Measurements from ENCODE around the gene G0S2.

Gene G0S2

DNA sequence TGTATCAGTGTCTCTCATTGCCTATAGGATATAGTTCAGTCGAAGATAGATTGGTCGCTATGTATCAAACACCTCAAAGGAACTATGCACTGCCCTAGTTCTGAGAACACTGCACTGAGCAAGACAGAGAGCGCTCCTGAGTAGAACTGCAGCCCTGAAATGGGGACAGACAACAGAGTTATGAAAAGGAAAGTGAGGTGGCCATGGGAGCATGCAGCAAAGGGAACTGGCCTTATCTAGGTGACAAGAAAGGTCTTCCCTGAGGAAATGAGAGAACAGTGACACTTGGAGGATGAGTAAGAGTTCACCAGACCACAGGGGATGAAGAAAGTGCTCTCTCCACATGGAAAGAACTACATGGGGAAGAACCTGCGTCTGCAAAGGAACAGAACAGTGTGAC, 7.5 kb upstream of the G0S2 start:
- H3K27me3 ChIP-seq (ENCODE audit: insufficient read depth, low read length) = peaks cover 31% of the 10 kb centered on the region
- no peaks in the 10 kb centered on the region for H3K4me1 ChIP-seq (ENCODE audit: insufficient read depth, low read length)
- H3K27ac ChIP-seq (ENCODE audit: low read length) = no peak overlapping the region
- H3K9me3 ChIP-seq (ENCODE audit: insufficient read depth, low read depth, low read length) = no peaks in the 10 kb centered on the region
- no peaks in the 10 kb centered on the region for H3K36me3 ChIP-seq (ENCODE audit: insufficient read depth, low read depth, low read length)
- H3K9ac ChIP-seq (ENCODE audit: low read depth, low read length) = no peak overlapping the region
- no peak overlapping the region for H3K4me3 ChIP-seq (ENCODE audit: low read length)

DNA sequence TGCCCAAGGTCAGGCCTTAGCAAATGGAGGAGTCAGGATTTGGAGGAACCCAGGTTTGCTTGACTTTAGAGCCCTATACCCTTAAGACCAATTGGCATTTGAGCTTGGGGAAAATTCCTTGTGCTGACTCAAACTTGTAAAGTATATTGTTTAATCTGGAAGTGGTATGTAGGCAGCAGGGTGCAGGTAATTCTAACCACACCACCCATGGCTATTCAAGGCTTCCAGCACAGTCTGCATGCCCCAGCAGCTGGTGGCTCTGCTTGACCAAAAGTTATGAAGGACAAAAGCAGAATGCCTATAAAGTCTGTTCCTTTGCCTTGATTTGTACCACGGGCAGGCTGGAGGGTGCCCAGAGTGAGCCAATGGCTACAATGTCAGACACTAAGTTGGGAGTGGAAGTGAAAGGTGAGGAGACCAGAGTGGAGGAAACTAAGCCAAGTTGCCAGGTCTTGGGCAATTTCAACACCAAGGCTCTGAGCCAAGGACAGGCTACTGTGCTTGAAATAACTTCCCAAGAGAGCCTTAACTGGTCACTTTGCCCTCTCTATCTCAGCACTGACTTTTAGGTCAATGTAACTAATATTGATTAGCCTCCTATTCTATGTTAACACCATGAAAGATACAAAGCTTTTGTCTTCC, 4.7 kb upstream of the G0S2 start:
- no peak overlapping the region for H3K4me3 ChIP-seq (ENCODE audit: low read length)
- no peaks in the 10 kb centered on the region for H3K36me3 ChIP-seq (ENCODE audit: insufficient read depth, low read depth, low read length)
- H3K9ac ChIP-seq (ENCODE audit: low read depth, low read length) = no peak overlapping the region
- H3K27ac ChIP-seq (ENCODE audit: low read length) = no peak overlapping the region
- H3K4me1 ChIP-seq (ENCODE audit: insufficient read depth, low read length) = no peaks in the 10 kb centered on the region; the same call in 1 of the 2 replicates
- peaks cover 60% of the 10 kb centered on the region for H3K27me3 ChIP-seq (ENCODE audit: insufficient read depth, low read length)
- H3K9me3 ChIP-seq (ENCODE audit: insufficient read depth, low read depth, low read length) = no peaks in the 10 kb centered on the region

DNA sequence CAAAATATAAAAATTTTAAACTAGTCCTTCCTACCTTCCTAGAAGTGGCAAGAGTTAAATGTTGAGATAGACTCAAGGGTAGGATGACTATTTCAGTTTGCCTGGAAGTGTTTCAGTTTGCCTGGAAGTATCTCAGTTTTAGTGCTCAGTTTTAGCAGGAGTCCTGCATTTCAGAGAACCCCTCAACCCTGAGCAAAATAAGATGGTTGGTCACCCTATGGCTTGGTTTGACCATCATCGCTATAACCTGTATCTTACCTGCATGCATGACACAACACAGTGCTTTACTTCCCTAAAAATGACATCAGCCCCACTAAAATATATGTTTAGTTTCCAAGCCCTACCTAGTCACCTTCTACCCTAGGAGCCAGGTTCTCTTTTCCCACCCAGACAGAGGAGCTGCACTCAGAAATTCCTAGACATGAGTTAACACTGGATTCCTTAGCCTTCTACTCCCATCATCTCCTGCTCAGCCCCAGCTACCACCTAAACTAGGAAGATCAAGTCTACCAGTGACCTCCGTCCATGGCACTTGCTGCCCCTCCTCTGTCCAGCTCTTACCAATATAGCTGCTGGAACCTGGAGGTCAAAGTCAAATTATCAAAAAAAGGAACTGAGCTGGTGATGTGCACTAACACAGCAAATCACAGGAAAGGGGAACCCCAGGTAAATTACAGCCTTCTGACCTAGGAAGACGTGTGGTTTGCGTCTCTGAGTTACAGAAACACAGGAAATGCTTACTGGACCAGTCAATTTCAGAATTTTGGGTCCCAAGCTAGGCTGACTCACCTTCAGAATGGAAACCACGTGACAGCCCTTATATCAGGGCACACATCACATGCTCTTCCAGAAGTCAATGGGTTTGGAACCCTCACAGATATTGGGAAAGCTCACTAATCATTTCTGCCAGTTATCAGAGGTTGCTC, 2.2 kb upstream of the G0S2 start:
- Histone ChIP-seq H3K27me3 (ENCODE audit: insufficient read depth, low read length) (peaks cover 79% of the 10 kb centered on the region), H3K9ac (ENCODE audit: low read depth, low read length) (no peak overlapping the region), H3K4me1 (ENCODE audit: insufficient read depth, low read length) (peaks cover 2% of the 10 kb centered on the region; the same call in 1 of the 2 replicates), H3K4me3 (ENCODE audit: low read length) (no peak overlapping the region), H3K27ac (ENCODE audit: low read length) (no peak overlapping the region), H3K9me3 (ENCODE audit: insufficient read depth, low read depth, low read length) (no peaks in the 10 kb centered on the region), H3K36me3 (ENCODE audit: insufficient read depth, low read depth, low read length) (no peaks in the 10 kb centered on the region)

DNA sequence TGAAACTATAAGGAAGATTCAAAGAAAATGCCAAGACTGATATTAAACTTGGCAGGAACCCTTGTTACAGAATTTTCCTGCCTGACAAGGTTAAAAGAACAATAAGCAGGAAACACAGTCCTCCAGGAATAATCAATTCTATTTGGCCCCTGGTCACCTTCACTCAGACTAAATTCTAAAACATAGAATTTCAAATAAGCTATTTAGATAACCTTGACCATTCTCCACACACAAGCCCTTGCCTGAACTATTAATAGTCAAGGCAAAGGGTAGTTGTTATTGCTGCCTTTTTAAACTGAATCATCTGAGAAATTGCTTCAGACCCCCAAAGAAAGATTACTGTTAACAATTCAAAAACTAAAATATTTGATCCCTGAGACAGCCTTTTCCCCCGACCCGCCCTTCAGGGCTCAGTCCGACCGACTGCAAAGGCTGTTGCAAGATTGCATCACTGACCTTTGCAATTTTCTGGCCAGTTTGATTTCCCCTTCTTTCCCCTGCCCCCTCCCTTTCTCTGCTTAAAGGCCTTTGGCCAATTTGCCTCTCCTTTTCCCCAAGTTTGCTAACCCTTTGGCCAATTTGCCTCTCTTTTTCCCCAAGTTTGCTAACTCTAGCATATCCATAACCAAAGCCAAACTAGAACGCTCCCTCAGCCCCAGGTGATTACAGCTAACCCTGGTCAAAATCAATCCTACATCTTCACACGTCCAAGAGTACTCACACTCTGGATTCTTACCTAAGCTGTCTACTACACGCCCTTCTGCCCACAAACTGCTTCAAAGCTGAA, 1.4 kb upstream of the G0S2 start:
- H3K27ac ChIP-seq (ENCODE audit: low read length) = no peak overlapping the region
- no peak overlapping the region for H3K9ac ChIP-seq (ENCODE audit: low read depth, low read length)
- no peak overlapping the region for H3K4me3 ChIP-seq (ENCODE audit: low read length)
- H3K27me3 ChIP-seq (ENCODE audit: insufficient read depth, low read length) = peaks cover 87% of the 10 kb centered on the region
- H3K36me3 ChIP-seq (ENCODE audit: insufficient read depth, low read depth, low read length) = no peaks in the 10 kb centered on the region
- peaks cover 2% of the 10 kb centered on the region; the same call in 1 of the 2 replicates for H3K4me1 ChIP-seq (ENCODE audit: insufficient read depth, low read length)
- no peaks in the 10 kb centered on the region for H3K9me3 ChIP-seq (ENCODE audit: insufficient read depth, low read depth, low read length)

DNA sequence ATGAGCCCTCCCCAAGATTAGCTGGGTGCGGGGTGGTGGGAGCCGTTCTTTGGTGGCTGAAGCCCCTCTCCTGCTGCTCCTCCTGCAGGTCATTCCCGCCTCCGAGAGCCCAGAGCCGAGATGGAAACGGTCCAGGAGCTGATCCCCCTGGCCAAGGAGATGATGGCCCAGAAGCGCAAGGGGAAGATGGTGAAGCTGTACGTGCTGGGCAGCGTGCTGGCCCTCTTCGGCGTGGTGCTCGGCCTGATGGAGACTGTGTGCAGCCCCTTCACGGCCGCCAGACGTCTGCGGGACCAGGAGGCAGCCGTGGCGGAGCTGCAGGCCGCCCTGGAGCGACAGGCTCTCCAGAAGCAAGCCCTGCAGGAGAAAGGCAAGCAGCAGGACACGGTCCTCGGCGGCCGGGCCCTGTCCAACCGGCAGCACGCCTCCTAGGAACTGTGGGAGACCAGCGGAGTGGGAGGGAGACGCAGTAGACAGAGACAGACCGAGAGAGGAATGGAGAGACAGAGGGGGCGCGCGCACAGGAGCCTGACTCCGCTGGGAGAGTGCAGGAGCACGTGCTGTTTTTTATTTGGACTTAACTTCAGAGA, 448 bp downstream of the G0S2 start:
- peaks cover 95% of the 10 kb centered on the region for H3K27me3 ChIP-seq (ENCODE audit: insufficient read depth, low read length)
- H3K27ac ChIP-seq (ENCODE audit: low read length) = no peak overlapping the region
- no peaks in the 10 kb centered on the region for H3K9me3 ChIP-seq (ENCODE audit: insufficient read depth, low read depth, low read length)
- H3K4me1 ChIP-seq (ENCODE audit: insufficient read depth, low read length) = peaks cover 2% of the 10 kb centered on the region
- no peaks in the 10 kb centered on the region for H3K36me3 ChIP-seq (ENCODE audit: insufficient read depth, low read depth, low read length)
- H3K9ac ChIP-seq (ENCODE audit: low read depth, low read length) = 0 out of 2 replicates have a peak overlapping the region, but pooled peaks have one; percentile 15
- H3K4me3 ChIP-seq (ENCODE audit: low read length) = peak overlapping the region; percentile 85

DNA sequence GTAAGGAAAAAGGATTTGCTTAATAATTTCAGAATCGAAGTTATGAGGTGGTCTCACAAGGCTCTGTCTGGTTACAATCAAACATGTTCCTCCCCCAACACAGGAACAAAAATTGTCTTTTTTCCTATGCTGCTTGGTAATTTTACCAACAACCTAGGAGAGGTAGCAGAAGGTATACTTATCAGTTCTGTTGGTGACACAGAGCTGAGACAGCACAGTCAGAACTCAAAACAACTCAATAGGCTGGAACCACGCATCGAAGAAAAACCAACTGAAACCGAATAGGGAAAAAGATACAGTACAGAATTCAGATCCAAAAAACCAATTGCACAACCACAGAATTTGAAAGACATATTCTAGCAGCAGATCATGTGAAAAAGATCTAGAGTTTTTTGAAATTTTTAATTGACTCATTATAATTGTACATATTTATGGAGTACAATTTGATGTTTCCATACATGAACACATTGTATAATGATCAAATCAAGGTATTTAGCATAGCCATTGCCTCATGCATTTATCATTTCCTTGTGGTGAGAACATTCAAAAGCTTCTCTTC, 3.8 kb downstream of the G0S2 start:
- no peaks in the 10 kb centered on the region for H3K36me3 ChIP-seq (ENCODE audit: insufficient read depth, low read depth, low read length)
- H3K27ac ChIP-seq (ENCODE audit: low read length) = no peak overlapping the region
- peaks cover 63% of the 10 kb centered on the region for H3K27me3 ChIP-seq (ENCODE audit: insufficient read depth, low read length)
- H3K4me1 ChIP-seq (ENCODE audit: insufficient read depth, low read length) = peaks cover 2% of the 10 kb centered on the region
- H3K9ac ChIP-seq (ENCODE audit: low read depth, low read length) = no peak overlapping the region
- no peaks in the 10 kb centered on the region for H3K9me3 ChIP-seq (ENCODE audit: insufficient read depth, low read depth, low read length)
- H3K4me3 ChIP-seq (ENCODE audit: low read length) = no peak overlapping the region

DNA sequence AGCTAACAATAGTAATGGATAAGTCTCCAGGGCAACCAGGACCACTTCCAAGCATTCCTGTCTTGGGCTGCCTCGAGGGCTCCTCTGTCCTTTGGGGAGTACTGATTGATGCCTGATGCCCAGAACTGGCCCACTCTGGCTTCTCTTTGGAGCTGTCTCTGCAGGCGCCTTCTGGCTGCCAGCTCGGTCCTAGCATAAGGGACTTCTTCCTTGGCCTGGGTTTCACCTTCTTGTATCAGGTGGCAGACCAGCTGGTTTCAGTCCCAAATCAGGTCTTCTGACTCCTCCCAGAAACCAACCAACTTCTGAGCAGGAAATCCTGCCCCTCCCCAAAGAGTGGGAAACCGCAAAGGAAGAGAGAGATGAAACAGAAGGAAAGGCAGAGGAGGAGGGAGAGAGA, 10.6 kb downstream of the G0S2 start:
- Histone ChIP-seq H3K4me3 (ENCODE audit: low read length) (no peak overlapping the region), H3K4me1 (ENCODE audit: insufficient read depth, low read length) (no peaks in the 10 kb centered on the region), H3K9ac (ENCODE audit: low read depth, low read length) (no peak overlapping the region), H3K27ac (ENCODE audit: low read length) (no peak overlapping the region), H3K27me3 (ENCODE audit: insufficient read depth, low read length) (no peaks in the 10 kb centered on the region; the same call in 1 of the 2 replicates), H3K9me3 (ENCODE audit: insufficient read depth, low read depth, low read length) (no peaks in the 10 kb centered on the region), H3K36me3 (ENCODE audit: insufficient read depth, low read depth, low read length) (no peaks in the 10 kb centered on the region)

DNA sequence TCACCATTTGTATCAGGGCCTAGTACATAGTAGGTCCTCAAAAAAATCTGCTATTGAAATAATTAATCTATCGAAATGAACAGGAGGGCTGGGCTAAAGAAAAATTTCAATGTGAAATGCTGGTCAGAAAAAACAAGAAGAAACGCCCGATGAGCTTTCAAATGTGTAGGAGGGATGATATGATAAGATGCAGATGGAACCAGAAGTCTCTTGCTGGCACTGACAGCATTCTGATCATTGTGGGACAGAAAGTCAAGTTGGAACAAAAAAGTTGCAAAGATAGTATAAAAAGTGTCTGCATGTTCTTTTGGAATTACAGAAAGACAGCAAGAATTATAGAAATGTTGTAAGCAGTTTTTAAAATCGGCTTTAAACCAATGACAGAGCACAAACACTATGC, 11.1 kb downstream of the G0S2 start:
- no peaks in the 10 kb centered on the region for H3K36me3 ChIP-seq (ENCODE audit: insufficient read depth, low read depth, low read length)
- no peak overlapping the region for H3K27ac ChIP-seq (ENCODE audit: low read length)
- H3K4me1 ChIP-seq (ENCODE audit: insufficient read depth, low read length) = no peaks in the 10 kb centered on the region
- no peaks in the 10 kb centered on the region for H3K9me3 ChIP-seq (ENCODE audit: insufficient read depth, low read depth, low read length)
- no peaks in the 10 kb centered on the region; the same call in 1 of the 2 replicates for H3K27me3 ChIP-seq (ENCODE audit: insufficient read depth, low read length)
- H3K4me3 ChIP-seq (ENCODE audit: low read length) = no peak overlapping the region
- H3K9ac ChIP-seq (ENCODE audit: low read depth, low read length) = no peak overlapping the region

DNA sequence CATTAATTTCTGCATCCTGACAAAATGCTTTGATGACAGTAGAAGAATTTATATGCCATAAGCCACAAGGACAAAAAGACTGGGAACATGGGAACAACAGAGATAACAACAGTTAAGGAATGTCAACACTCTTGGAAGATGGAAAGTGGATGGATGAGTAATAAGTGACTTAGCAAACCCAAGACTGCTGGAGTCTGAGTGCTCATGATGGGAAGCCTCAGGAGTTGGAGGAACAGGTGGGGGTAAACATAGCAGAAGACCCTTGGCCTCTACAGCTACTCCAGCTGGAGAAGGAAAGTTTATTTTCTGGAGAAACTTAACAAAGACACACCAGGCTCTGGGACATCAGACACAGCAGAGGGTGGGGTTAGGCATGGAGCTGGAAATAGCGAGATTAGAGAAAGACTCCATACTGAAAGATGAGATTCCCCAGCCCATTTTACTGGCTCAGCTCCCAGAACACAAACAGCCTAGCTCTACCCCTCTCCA, 13.6 kb downstream of the G0S2 start:
- no peaks in the 10 kb centered on the region for H3K36me3 ChIP-seq (ENCODE audit: insufficient read depth, low read depth, low read length)
- no peak overlapping the region for H3K9ac ChIP-seq (ENCODE audit: low read depth, low read length)
- H3K4me1 ChIP-seq (ENCODE audit: insufficient read depth, low read length) = no peaks in the 10 kb centered on the region
- no peak overlapping the region for H3K4me3 ChIP-seq (ENCODE audit: low read length)
- no peak overlapping the region for H3K27ac ChIP-seq (ENCODE audit: low read length)
- H3K9me3 ChIP-seq (ENCODE audit: insufficient read depth, low read depth, low read length) = no peaks in the 10 kb centered on the region
- peaks cover 5% of the 10 kb centered on the region for H3K27me3 ChIP-seq (ENCODE audit: insufficient read depth, low read length)

DNA sequence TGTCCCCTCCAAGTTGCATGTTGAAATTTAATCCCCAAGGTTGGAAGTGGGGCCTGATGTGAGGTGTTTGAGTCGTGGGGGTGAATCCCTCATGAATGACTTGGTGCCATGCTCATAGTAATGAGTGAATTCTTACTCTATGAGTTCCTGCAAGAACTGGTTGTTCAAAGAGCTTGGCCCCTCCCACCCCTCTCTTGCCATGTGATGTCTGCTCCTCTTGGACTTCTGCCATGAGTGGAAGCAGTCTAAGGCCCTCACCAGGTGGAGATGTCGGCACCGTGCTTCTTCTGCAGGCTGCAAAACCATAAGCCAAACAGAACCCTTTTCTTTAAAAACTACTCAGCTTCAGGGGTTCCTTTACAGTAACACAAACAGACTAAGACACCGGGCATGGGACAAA, 14.3 kb downstream of the G0S2 start:
- no peak overlapping the region for H3K27ac ChIP-seq (ENCODE audit: low read length)
- peaks cover 12% of the 10 kb centered on the region for H3K27me3 ChIP-seq (ENCODE audit: insufficient read depth, low read length)
- no peaks in the 10 kb centered on the region for H3K4me1 ChIP-seq (ENCODE audit: insufficient read depth, low read length)
- H3K9me3 ChIP-seq (ENCODE audit: insufficient read depth, low read depth, low read length) = no peaks in the 10 kb centered on the region
- H3K36me3 ChIP-seq (ENCODE audit: insufficient read depth, low read depth, low read length) = no peaks in the 10 kb centered on the region
- no peak overlapping the region for H3K9ac ChIP-seq (ENCODE audit: low read depth, low read length)
- H3K4me3 ChIP-seq (ENCODE audit: low read length) = no peak overlapping the region

DNA sequence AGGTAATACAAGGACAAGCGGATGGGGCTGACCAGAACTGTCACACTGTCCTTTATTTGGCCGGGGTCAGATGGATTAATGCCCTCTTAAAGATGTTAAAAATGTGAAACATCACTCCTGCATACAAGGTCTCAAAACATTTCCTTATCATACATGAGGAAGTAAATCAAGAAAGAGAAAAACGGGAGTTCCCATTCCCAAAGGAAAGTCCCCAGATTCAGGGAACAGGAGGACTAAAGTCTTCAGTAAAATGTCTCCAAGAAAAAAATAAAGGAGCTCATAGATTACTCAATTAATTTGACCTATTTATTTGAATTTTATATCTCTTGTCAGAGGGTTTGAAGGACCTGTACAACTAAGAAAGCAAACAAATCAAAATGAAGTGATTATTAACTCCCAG, 16.0 kb downstream of the G0S2 start:
- H3K4me3 ChIP-seq (ENCODE audit: low read length) = no peak overlapping the region
- no peaks in the 10 kb centered on the region for H3K4me1 ChIP-seq (ENCODE audit: insufficient read depth, low read length)
- no peaks in the 10 kb centered on the region for H3K36me3 ChIP-seq (ENCODE audit: insufficient read depth, low read depth, low read length)
- H3K27ac ChIP-seq (ENCODE audit: low read length) = no peak overlapping the region
- H3K9me3 ChIP-seq (ENCODE audit: insufficient read depth, low read depth, low read length) = no peaks in the 10 kb centered on the region
- no peak overlapping the region for H3K9ac ChIP-seq (ENCODE audit: low read depth, low read length)
- H3K27me3 ChIP-seq (ENCODE audit: insufficient read depth, low read length) = peaks cover 22% of the 10 kb centered on the region

Data from iPS-20b (cell line).